ENCODE measurements around the gene YWHAB. TPM values are rescaled to one million over a fixed set of nuclear protein-coding genes. Genes with fewer than 3 reads are reported as not detected.

The YWHAB gene
- total and polyA plus RNA-seq, 2 donors (not counting 1 experiment from before 2014, with no cell fraction given) = 80.3 to 200 TPM

DNA sequence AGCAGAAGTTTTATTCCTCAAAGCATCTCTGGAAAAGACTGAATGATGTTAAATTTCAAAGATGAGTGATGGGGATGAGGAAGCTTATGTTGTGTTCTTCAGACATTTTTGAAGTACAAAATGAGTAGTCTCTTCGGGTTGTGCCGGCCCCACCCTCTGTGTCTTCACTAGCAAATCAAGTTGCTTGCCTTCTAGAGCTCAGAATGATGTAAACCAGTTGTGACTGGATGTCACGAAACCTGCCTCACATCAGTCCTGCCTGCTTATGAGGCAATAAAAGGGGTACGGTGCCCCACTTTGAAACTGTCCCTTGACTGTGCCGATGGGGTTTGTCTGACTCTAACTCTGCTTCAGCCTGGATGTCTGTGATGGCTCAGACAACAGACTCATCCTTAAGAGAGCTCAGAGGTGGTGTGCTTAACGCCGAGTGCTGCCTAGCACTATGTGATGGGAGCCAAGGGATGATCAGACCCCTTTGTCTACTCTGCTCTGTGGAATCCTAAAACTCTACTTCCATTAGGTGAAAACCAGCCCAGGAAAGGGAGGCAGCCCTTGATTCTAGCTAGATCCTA, 55.7 kb downstream of the YWHAB start:
- Histone ChIP-seq H3K27me3 (replicated peaks in 1 of 4; ENCODE audit: control extremely low read depth in 1 of 4, control insufficient read depth in 3 of 4, insufficient read depth in 4 of 4, low read length in 3 of 4) (no peaks in the 10 kb centered on the region), H3K36me3 (replicated peaks in 1 of 2; ENCODE audit: control extremely low read depth in 1 of 2, control insufficient read depth in 1 of 2, extremely low read depth in 1 of 2, insufficient read depth in 2 of 2, low read length in 1 of 2) (peaks cover 0 to 68% of the 10 kb centered on the region in 2 experiments), H3K79me2 (ENCODE audit: control insufficient read depth, insufficient read depth, low read length) (no peaks in the 10 kb centered on the region), H3K9ac (ENCODE audit: low read length) (no peak overlapping the region), H3K9me3 (ENCODE audit: control extremely low read depth in 1 of 3, control insufficient read depth in 2 of 3, insufficient read depth in 1 of 3, low read length in 2 of 3) (no peaks in the 10 kb centered on the region), H3K4me1 (ENCODE audit: control insufficient read depth in 2 of 2, insufficient read depth in 2 of 2, low read length in 2 of 2) (no peaks in the 10 kb centered on the region), H3K4me3 (ENCODE audit: control extremely low read depth in 1 of 5, extremely low read depth in 1 of 5, insufficient read depth in 1 of 5, low read depth in 2 of 5, low read length in 4 of 5) (no peak overlapping the region), H2AFZ (ENCODE audit: insufficient read depth, low read depth, low read length, poor library complexity, severe bottlenecking) (no peak overlapping the region), H3K27ac (ENCODE audit: low read length in 2 of 2) (no peak overlapping the region), H3K4me2 (replicated peaks; ENCODE audit: low read depth, low read length, poor library complexity, severe bottlenecking) (no peak overlapping the region), H4K20me1 (ENCODE audit: control insufficient read depth, insufficient read depth, low read length, poor library complexity, severe bottlenecking) (peaks cover 5% of the 10 kb centered on the region)
- ATAC-seq (ENCODE audit: low read depth) = no peak
- Mint-ChIP-seq H3K4me1 (no peaks in the 10 kb centered on the region), H3K9me3 (ENCODE audit: insufficient read depth) (no peaks in the 10 kb centered on the region), H3K4me3 (no peak overlapping the region), H3K27ac (no peak overlapping the region), H3K27me3 (no peaks in the 10 kb centered on the region)
- ChIA-PET POLR2A (no interaction called here), CTCF (interaction anchor here (0.7 kb wide), 2 partner anchors 255 to 353 kb away, joined by 3 read pairs; no protein-coding TSS in a partner anchor)
- DNase-seq = no peak
- TF ChIP-seq, protein P1, sequence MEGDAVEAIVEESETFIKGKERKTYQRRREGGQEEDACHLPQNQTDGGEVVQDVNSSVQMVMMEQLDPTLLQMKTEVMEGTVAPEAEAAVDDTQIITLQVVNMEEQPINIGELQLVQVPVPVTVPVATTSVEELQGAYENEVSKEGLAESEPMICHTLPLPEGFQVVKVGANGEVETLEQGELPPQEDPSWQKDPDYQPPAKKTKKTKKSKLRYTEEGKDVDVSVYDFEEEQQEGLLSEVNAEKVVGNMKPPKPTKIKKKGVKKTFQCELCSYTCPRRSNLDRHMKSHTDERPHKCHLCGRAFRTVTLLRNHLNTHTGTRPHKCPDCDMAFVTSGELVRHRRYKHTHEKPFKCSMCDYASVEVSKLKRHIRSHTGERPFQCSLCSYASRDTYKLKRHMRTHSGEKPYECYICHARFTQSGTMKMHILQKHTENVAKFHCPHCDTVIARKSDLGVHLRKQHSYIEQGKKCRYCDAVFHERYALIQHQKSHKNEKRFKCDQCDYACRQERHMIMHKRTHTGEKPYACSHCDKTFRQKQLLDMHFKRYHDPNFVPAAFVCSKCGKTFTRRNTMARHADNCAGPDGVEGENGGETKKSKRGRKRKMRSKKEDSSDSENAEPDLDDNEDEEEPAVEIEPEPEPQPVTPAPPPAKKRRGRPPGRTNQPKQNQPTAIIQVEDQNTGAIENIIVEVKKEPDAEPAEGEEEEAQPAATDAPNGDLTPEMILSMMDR (IDR thresholded peaks at IDR 0.05) = no peak
- no peak for TF ChIP-seq EZH2 (IDR thresholded peaks at IDR 0.05; ENCODE audit: borderline replicate concordance, insufficient read depth, low read depth, low read length, poor library complexity, severe bottlenecking)
- intact Hi-C loops (cut with micrococcal nuclease) = no loop called here
- 95% methylated on average over 7 of the region's 7 CpGs for WGBS (ENCODE audit: insufficient coverage)

DNA sequence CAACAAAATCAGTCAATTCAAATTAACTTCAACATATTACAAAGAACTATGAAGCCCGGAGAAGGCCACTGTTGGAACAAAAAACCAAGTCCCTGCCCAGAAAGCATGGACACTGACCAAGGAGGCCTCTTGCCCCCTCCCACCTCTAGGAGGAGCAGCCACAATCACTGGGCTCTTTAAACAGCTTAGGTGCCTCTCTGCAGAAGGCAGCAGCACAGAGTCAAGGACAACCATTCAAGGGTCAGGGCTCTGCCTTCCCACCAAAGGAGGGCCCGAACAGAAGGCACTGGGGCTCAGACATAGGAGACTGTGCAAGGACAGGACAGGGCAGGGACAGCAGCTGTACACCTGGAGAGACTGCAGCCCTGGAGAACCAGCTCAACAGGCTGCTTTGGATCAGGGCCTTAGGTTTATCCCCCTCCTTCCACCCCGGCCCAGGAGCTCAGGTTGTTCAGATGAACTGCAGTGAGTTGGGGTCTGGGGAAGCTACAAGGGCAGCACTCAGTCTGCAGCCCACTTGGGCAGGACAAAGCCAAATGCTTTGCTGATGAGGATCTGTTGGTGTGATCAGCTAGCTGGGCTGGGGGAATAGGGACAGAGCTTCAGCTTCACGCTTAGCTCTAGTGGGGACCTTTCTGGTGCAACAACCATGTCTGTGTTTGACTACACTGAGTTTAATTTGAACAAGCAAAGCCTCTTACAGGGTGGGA, 56.9 kb downstream of the YWHAB start:
- H3K9ac ChIP-seq (ENCODE audit: low read length) = no peak overlapping the region
- H3K4me1 ChIP-seq (ENCODE audit: control insufficient read depth in 2 of 2, insufficient read depth in 2 of 2, low read length in 2 of 2) = no peaks in the 10 kb centered on the region
- ATAC-seq (ENCODE audit: low read depth) (no peak), DNase-seq (no peak)
- no peak overlapping the region for H2AFZ ChIP-seq (ENCODE audit: insufficient read depth, low read depth, low read length, poor library complexity, severe bottlenecking)
- no peaks in the 10 kb centered on the region for H3K9me3 ChIP-seq (ENCODE audit: control extremely low read depth in 1 of 3, control insufficient read depth in 2 of 3, insufficient read depth in 1 of 3, low read length in 2 of 3)
- no peaks in the 10 kb centered on the region for H3K4me1 Mint-ChIP-seq
- no peak overlapping the region for H3K4me3 ChIP-seq (ENCODE audit: control extremely low read depth in 1 of 5, extremely low read depth in 1 of 5, insufficient read depth in 1 of 5, low read depth in 2 of 5, low read length in 4 of 5)
- peaks cover 5% of the 10 kb centered on the region for H4K20me1 ChIP-seq (ENCODE audit: control insufficient read depth, insufficient read depth, low read length, poor library complexity, severe bottlenecking)
- TF ChIP-seq, protein P1 (IDR thresholded peaks at IDR 0.05) = no peak
- no peak for TF ChIP-seq EZH2 (IDR thresholded peaks at IDR 0.05; ENCODE audit: borderline replicate concordance, insufficient read depth, low read depth, low read length, poor library complexity, severe bottlenecking)
- no peak overlapping the region for H3K4me2 ChIP-seq (replicated peaks; ENCODE audit: low read depth, low read length, poor library complexity, severe bottlenecking)
- no peaks in the 10 kb centered on the region for H3K79me2 ChIP-seq (ENCODE audit: control insufficient read depth, insufficient read depth, low read length)
- no peaks in the 10 kb centered on the region for H3K27me3 ChIP-seq (replicated peaks in 1 of 4; ENCODE audit: control extremely low read depth in 1 of 4, control insufficient read depth in 3 of 4, insufficient read depth in 4 of 4, low read length in 3 of 4)
- H3K27ac ChIP-seq (ENCODE audit: low read length in 2 of 2) = no peak overlapping the region
- H3K27me3 Mint-ChIP-seq = no peaks in the 10 kb centered on the region
- peaks cover 0 to 69% of the 10 kb centered on the region in 2 experiments for H3K36me3 ChIP-seq (replicated peaks in 1 of 2; ENCODE audit: control extremely low read depth in 1 of 2, control insufficient read depth in 1 of 2, extremely low read depth in 1 of 2, insufficient read depth in 2 of 2, low read length in 1 of 2)
- POLR2A ChIA-PET = no interaction called here
- no peaks in the 10 kb centered on the region for H3K9me3 Mint-ChIP-seq (ENCODE audit: insufficient read depth)
- intact Hi-C loops (cut with micrococcal nuclease) = no loop called here
- no peak overlapping the region for H3K4me3 Mint-ChIP-seq
- CTCF ChIA-PET = interaction anchor here (0.5 to 2.2 kb wide), 3 partner anchors 24 to 431 kb away, joined by 3 to 5 read pairs (median 4); partner anchors contain the start of gene STK4
- 99% methylated on average over 3 of the region's 4 CpGs for WGBS (ENCODE audit: insufficient coverage)
- no peak overlapping the region for H3K27ac Mint-ChIP-seq

Data from B cell (primary cell).